ENCODE data around the gene OCSTAMP. TPM values are rescaled to one million over a fixed set of nuclear protein-coding genes. Genes with fewer than 3 reads are reported as not detected.

OCSTAMP gene
- total and polyA plus RNA-seq, 2 experiments from 2014 or later, result not detected

GRCh38 chr20:46549188-46549972 lies 1.1 kb downstream of the OCSTAMP start:
- 80% methylated on average over 4 of the region's 4 CpGs for WGBS (ENCODE audit: low lambda C conversion rate, missing lambda C conversion rate)
- Histone ChIP-seq H3K9me3 (ENCODE audit: low read depth) (no peaks in the 10 kb centered on the region), H3K4me3 (no peak overlapping the region), H2AFZ (no peak overlapping the region), H3K36me3 (replicated peaks; ENCODE audit: insufficient read depth, low read depth) (no peaks in the 10 kb centered on the region), H3K4me2 (no peak overlapping the region), H3K27ac (no peak overlapping the region), H3K27me3 (peaks cover 4% of the 10 kb centered on the region), H3K9me2 (replicated peaks; ENCODE audit: insufficient read depth) (no peaks in the 10 kb centered on the region), H4K20me1 (ENCODE audit: insufficient read depth, poor library complexity, severe bottlenecking) (no peaks in the 10 kb centered on the region), H3K4me1 (ENCODE audit: insufficient read depth) (no peaks in the 10 kb centered on the region), H3K79me2 (no peaks in the 10 kb centered on the region)
- TF ChIP-seq CTCF (IDR thresholded peaks at IDR 0.05; ENCODE audit: poor library complexity) (no peak), EZH2 (IDR thresholded peaks at IDR 0.05; ENCODE audit: borderline replicate concordance) (no peak), EZH2phosphoT487 (IDR thresholded peaks at IDR 0.05; ENCODE audit: low read depth, severe bottlenecking, unreplicated experiment) (no peak)
- no peak for DNase-seq (ENCODE audit: low spot score)

- no peak overlapping the region for H2AFZ ChIP-seq
- H3K9me3 ChIP-seq (ENCODE audit: low read depth), result no peaks in the 10 kb centered on the region
Measured at GRCh38 chr20:46548688-46549087, 1.8 kb downstream of the OCSTAMP start.

GRCh38 chr20:46547995-46548394 lies 2.5 kb downstream of the OCSTAMP start:
- no peaks in the 10 kb centered on the region for H3K79me2 ChIP-seq
- H3K9me2 ChIP-seq (replicated peaks; ENCODE audit: insufficient read depth), result no peaks in the 10 kb centered on the region
- H3K27ac ChIP-seq, result no peak overlapping the region
- no peak overlapping the region for H2AFZ ChIP-seq
- no peaks in the 10 kb centered on the region for H3K4me1 ChIP-seq (ENCODE audit: insufficient read depth)
- no peaks in the 10 kb centered on the region for H3K9me3 ChIP-seq (ENCODE audit: low read depth)
- H3K4me2 ChIP-seq, result no peak overlapping the region
- no peak for DNase-seq (ENCODE audit: low spot score)
- no peak overlapping the region for H3K4me3 ChIP-seq
- no peak for TF ChIP-seq EZH2 (IDR thresholded peaks at IDR 0.05; ENCODE audit: borderline replicate concordance)
- no peak for TF ChIP-seq CTCF (IDR thresholded peaks at IDR 0.05; ENCODE audit: poor library complexity)
- no peak for TF ChIP-seq EZH2phosphoT487 (IDR thresholded peaks at IDR 0.05; ENCODE audit: low read depth, severe bottlenecking, unreplicated experiment)
- H3K27me3 ChIP-seq, result peaks cover 4% of the 10 kb centered on the region
- 82% methylated on average over 6 of the region's 6 CpGs for WGBS (ENCODE audit: low lambda C conversion rate, missing lambda C conversion rate)
- no peaks in the 10 kb centered on the region for H4K20me1 ChIP-seq (ENCODE audit: insufficient read depth, poor library complexity, severe bottlenecking)
- no peaks in the 10 kb centered on the region for H3K36me3 ChIP-seq (replicated peaks; ENCODE audit: insufficient read depth, low read depth)

More at GRCh38 chr20:46548688-46549087, 1.8 kb downstream of the OCSTAMP start:
- Histone ChIP-seq H3K4me1 (ENCODE audit: insufficient read depth) (no peaks in the 10 kb centered on the region), H3K79me2 (no peaks in the 10 kb centered on the region), H3K4me2 (no peak overlapping the region), H3K36me3 (replicated peaks; ENCODE audit: insufficient read depth, low read depth) (no peaks in the 10 kb centered on the region), H3K4me3 (no peak overlapping the region), H3K27me3 (peaks cover 4% of the 10 kb centered on the region), H3K27ac (no peak overlapping the region), H4K20me1 (ENCODE audit: insufficient read depth, poor library complexity, severe bottlenecking) (no peaks in the 10 kb centered on the region), H3K9me2 (replicated peaks; ENCODE audit: insufficient read depth) (no peaks in the 10 kb centered on the region)
- TF ChIP-seq CTCF (IDR thresholded peaks at IDR 0.05; ENCODE audit: poor library complexity), result no peak
- TF ChIP-seq EZH2 (IDR thresholded peaks at IDR 0.05; ENCODE audit: borderline replicate concordance), result no peak
- TF ChIP-seq EZH2phosphoT487 (IDR thresholded peaks at IDR 0.05; ENCODE audit: low read depth, severe bottlenecking, unreplicated experiment), result no peak
- 89% methylated on average over 5 of the region's 5 CpGs for WGBS (ENCODE audit: low lambda C conversion rate, missing lambda C conversion rate)
- no peak for DNase-seq (ENCODE audit: low spot score)

Data from hepatocyte (in vitro differentiated cells).